B cell (primary cell): ENCODE results near the gene IARS1. TPM values are rescaled to one million over a fixed set of nuclear protein-coding genes. Genes with fewer than 3 reads are reported as not detected.

Experiments
- ATAC-seq: fragments of 200-7000 bp; cut with Tn5 transposase; one replicate; pipeline ENCODE4 v1.10.0; 2021; ENCODE audit warnings: low read depth, mild to moderate bottlenecking, moderate number of reproducible peaks, moderate library complexity
- CTCF ChIA-PET: fragments of 350-600 bp; sonication (Branson Sonifier 250); formaldehyde crosslinking; loops from one replicate; lab custom pipeline; 2021; ENCODE audit warnings: antibody characterized with exemption, inconsistent platforms; lab: Charles Lee
- POLR2A ChIA-PET: fragments of 350-600 bp; sonication (Branson Sonifier 250); formaldehyde crosslinking; loops from one replicate; lab custom pipeline; 2021; ENCODE audit warnings: antibody characterized with exemption; lab: Charles Lee
- DNase-seq: peaks from one replicate; pipeline ENCODE4 v3.0.0; 2013
- H2AFZ ChIP-seq: 2 replicates; pipeline ENCODE4 v1.6.1; 2012; ENCODE audit warnings: mild to moderate bottlenecking, low read depth, low read length; ENCODE audit not compliant: insufficient read depth, poor library complexity, severe bottlenecking
- H3K27ac ChIP-seq, 2 donors: 1 replicate in 1 of 2; 2 replicates in 1 of 2; pipeline ENCODE4 v1.5.1; 2012 to 2013; ENCODE audit warnings: low read length in 2 of 2, mild to moderate bottlenecking in 2 of 2, moderate library complexity in 1 of 2
- H3K27me3 ChIP-seq, 4 experiments: fragments of 200-600 bp in 1 of 4; sonication (generic) in 1 of 4; replicated peaks in 1 of 4; 1 replicate in 2 of 4; 2 replicates in 2 of 4; pipeline versions ENCODE4 v1.6.1 to v1.7.0; 2013 to 2016; ENCODE audit warnings: low read length in 3 of 4, mild to moderate bottlenecking in 2 of 4, mixed read lengths in 1 of 4, moderate library complexity in 1 of 4; ENCODE audit not compliant: insufficient read depth in 4 of 4, control insufficient read depth in 3 of 4; ENCODE audit errors: control extremely low read depth in 1 of 4
- H3K36me3 ChIP-seq, 2 experiments: replicated peaks in 1 of 2; 1 replicate in 1 of 2; 2 replicates in 1 of 2; pipeline versions ENCODE4 v1.6.1 to v1.7.1; 2013; ENCODE audit warnings: low read length in 1 of 2; ENCODE audit not compliant: insufficient read depth in 2 of 2, control insufficient read depth in 1 of 2; ENCODE audit errors: control extremely low read depth in 1 of 2, extremely low read depth in 1 of 2
- H3K4me1 ChIP-seq, 2 donors: fragments of 200-600 bp in 1 of 2; sonication (generic) in 1 of 2; 1 replicate in 1 of 2; 2 replicates in 1 of 2; pipeline versions ENCODE4 v1.5.1 to v1.6.1; 2013 to 2017; ENCODE audit warnings: low read length in 2 of 2; ENCODE audit not compliant: control insufficient read depth in 2 of 2, insufficient read depth in 2 of 2
- H3K4me2 ChIP-seq: replicated peaks from 2 replicates; pipeline ENCODE3; 2012; ENCODE audit warnings: mild to moderate bottlenecking, low read depth, low read length; ENCODE audit not compliant: poor library complexity, severe bottlenecking
- H3K4me3 ChIP-seq, 5 experiments: fragments of 200-600 bp in 1 of 5; sonication (generic) in 1 of 5; 1 replicate in 3 of 5; 2 replicates in 2 of 5; pipeline versions ENCODE4 v1.5.1 to v1.7.0; 2011 to 2016; ENCODE audit warnings: low read length in 4 of 5, mild to moderate bottlenecking in 4 of 5, low read depth in 2 of 5, control low read depth in 1 of 5, moderate library complexity in 1 of 5; ENCODE audit not compliant: insufficient read depth in 1 of 5; ENCODE audit errors: control extremely low read depth in 1 of 5, extremely low read depth in 1 of 5
- H3K79me2 ChIP-seq: fragments of 200-600 bp; sonication (generic); one replicate; pipeline ENCODE4 v1.6.0; 2016; ENCODE audit warnings: low read length; ENCODE audit not compliant: control insufficient read depth, insufficient read depth
- H3K9ac ChIP-seq: fragments of 200-600 bp; sonication (generic); 2 replicates; pipeline ENCODE4 v1.6.1; 2017; ENCODE audit warnings: mild to moderate bottlenecking, low read length, moderate library complexity
- H3K9me3 ChIP-seq, 3 donors: one replicate each; pipeline versions ENCODE4 v1.6.1 to v1.7.1; 2013; ENCODE audit warnings: low read length in 2 of 3; ENCODE audit not compliant: control insufficient read depth in 2 of 3, insufficient read depth in 1 of 3; ENCODE audit errors: control extremely low read depth in 1 of 3
- H4K20me1 ChIP-seq: 2 replicates; pipeline ENCODE4 v1.6.0; 2012; ENCODE audit warnings: mild to moderate bottlenecking, low read length; ENCODE audit not compliant: insufficient read depth, control insufficient read depth, poor library complexity, severe bottlenecking
- H3K27ac Mint-ChIP-seq: one replicate; pipeline ENCODE4 v1.8.0; 2021; ENCODE audit warnings: mixed read lengths
- H3K27me3 Mint-ChIP-seq: one replicate; pipeline ENCODE4 v1.8.0; 2021; ENCODE audit warnings: mixed read lengths
- H3K4me1 Mint-ChIP-seq: one replicate; pipeline ENCODE4 v1.8.0; 2021; ENCODE audit warnings: mixed read lengths
- H3K4me3 Mint-ChIP-seq: one replicate; pipeline ENCODE4 v1.8.0; 2021; ENCODE audit warnings: mixed read lengths
- H3K9me3 Mint-ChIP-seq: one replicate; pipeline ENCODE4 v1.8.0; 2022; ENCODE audit warnings: mixed read lengths; ENCODE audit not compliant: insufficient read depth
- CTCF ChIP-seq: fragments of 200-600 bp; IDR thresholded peaks from one replicate; pipeline ENCODE4 v1.8.0; 2022; ENCODE audit warnings: antibody characterized with exemption, mild to moderate bottlenecking
- EZH2 ChIP-seq: IDR thresholded peaks from 2 replicates; pipeline ENCODE4 v1.6.1; 2012; ENCODE audit warnings: borderline replicate concordance, low read depth, mild to moderate bottlenecking, moderate library complexity, low read length; ENCODE audit not compliant: insufficient read depth, poor library complexity, severe bottlenecking
- WGBS: methylation state at CpG from one replicate; pipeline ENCODE4 v1.1.5; 2013; ENCODE audit warnings: missing lambda C conversion rate; ENCODE audit not compliant: insufficient coverage; 5-methylcytosine and 5-hydroxymethylcytosine counted together
- intact Hi-C: fragments of 100-400 bp; cut with micrococcal nuclease; formaldehyde crosslinking; loops from one replicate; pipeline ENCODE4 v1.10.0; 2022
- polyA plus RNA-seq: library from polyadenylated mRNA; depleted of rRNA; stranded (reverse); fragments of >200 nt; gene quantifications from 2 replicates; pipeline ENCODE4 v1.2.3, GENCODE V29; 2012
- total RNA-seq, 2 donors: library from RNA; stranded (reverse); fragments of 120-200 nt in 1 of 2; gene quantifications; 1 replicate in 1 of 2; 2 replicates in 1 of 2; pipeline versions ENCODE4 v1.2.3 to v1.2.4, GENCODE V29; 2013 to 2022

The IARS1 gene
- total and polyA plus RNA-seq, 2 donors (not counting 1 experiment from before 2014, with no cell fraction given) = 31.6 to 82.8 TPM

- no peaks in the 10 kb centered on the region for H4K20me1 ChIP-seq
- Mint-ChIP-seq H3K27me3 (no peaks in the 10 kb centered on the region), H3K9me3 (no peaks in the 10 kb centered on the region), H3K4me3 (no peak overlapping the region), H3K4me1 (peaks cover 19% of the 10 kb centered on the region), H3K27ac (no peak overlapping the region)
- intact Hi-C loops = no loop called here
- DNase-seq (no peak), ATAC-seq (no peak)
- H3K4me1 ChIP-seq = no peaks in the 10 kb centered on the region
- ChIA-PET POLR2A (no interaction called here), CTCF (no interaction called here)
- TF ChIP-seq CTCF = no peak
- TF ChIP-seq EZH2 = no peak
- peaks cover 24% of the 10 kb centered on the region for H3K79me2 ChIP-seq
- H3K27ac ChIP-seq = no peak overlapping the region
- no peak overlapping the region for H3K4me2 ChIP-seq
- WGBS = 86% methylated on average over 1 of the region's 3 CpGs
- H3K36me3 ChIP-seq = peaks cover 4 to 76% of the 10 kb centered on the region in 2 experiments
- no peak overlapping the region for H3K4me3 ChIP-seq
- no peaks in the 10 kb centered on the region for H3K27me3 ChIP-seq
- no peak overlapping the region for H3K9ac ChIP-seq
- no peak overlapping the region for H2AFZ ChIP-seq
- H3K9me3 ChIP-seq = no peaks in the 10 kb centered on the region
Observed at GRCh38 chr9:92310562-92310961, 17.1 kb upstream of the IARS1 start.

- H3K9me3 Mint-ChIP-seq = no peaks in the 10 kb centered on the region
- Histone ChIP-seq H3K4me2 (no peak overlapping the region), H3K9me3 (no peaks in the 10 kb centered on the region), H3K27ac (no peak overlapping the region), H2AFZ (no peak overlapping the region), H3K27me3 (no peaks in the 10 kb centered on the region), H4K20me1 (no peaks in the 10 kb centered on the region), H3K36me3 (peaks cover 6 to 86% of the 10 kb centered on the region in 2 experiments), H3K79me2 (peaks cover 24% of the 10 kb centered on the region), H3K4me1 (no peaks in the 10 kb centered on the region), H3K9ac (no peak overlapping the region), H3K4me3 (no peak overlapping the region)
- no peak for TF ChIP-seq EZH2
- no peak for TF ChIP-seq CTCF
- ATAC-seq (no peak), DNase-seq (no peak)
- intact Hi-C loops = no loop called here
- POLR2A ChIA-PET = no interaction called here
- peaks cover 19% of the 10 kb centered on the region for H3K4me1 Mint-ChIP-seq
- CTCF ChIA-PET = no interaction called here
- H3K27me3 Mint-ChIP-seq = no peaks in the 10 kb centered on the region
- no peak overlapping the region for H3K27ac Mint-ChIP-seq
- no peak overlapping the region for H3K4me3 Mint-ChIP-seq
Observed at GRCh38 chr9:92308893-92309292, 15.4 kb upstream of the IARS1 start.
